Subcutaneous preadipocyte (primary cell): Measurements from ENCODE around the gene ANKFY1. TPM values are rescaled to one million over a fixed set of nuclear protein-coding genes. Genes with fewer than 3 reads are reported as not detected.

Experiments
- small RNA-seq: library from RNA; depleted of rRNA; stranded (forward); fragments of <200 nt; gene quantifications from one replicate; pipeline ENCODE3, GENCODE V24; 2012
- total RNA-seq: library from RNA; depleted of rRNA; stranded (reverse); fragments of >200 nt; gene quantifications from 2 replicates; pipeline ENCODE4 v1.2.3, GENCODE V29; 2012

ANKFY1 gene
- total RNA-seq, result 47.8 and 51.8 TPM in 2 replicates

GRCh38 chr17:4263282-4264215, at the start of gene ANKFY1:
ANKFY1 (minus strand) TSS chr17:4263979; CDS start chr17:4263941, 38 bp downstream.

Small RNA genes within 50 kb of the gene (small RNA-seq; reads per million reads assigned to genes)
- gene RF00019, result not detected

Other genes starting within 250 kb of the ANKFY1 start
- 40.1 and 51.6 TPM in 2 replicates for gene ZZEF1, start 120.9 kb downstream of the ANKFY1 start, total RNA-seq
- 12.9 and 24.6 TPM in 2 replicates for gene CYB5D2, start 120.8 kb downstream of the ANKFY1 start, total RNA-seq
- gene UBE2G1, start 102.7 kb upstream of the ANKFY1 start, total RNA-seq, result 25.7 and 35.8 TPM in 2 replicates
- not detected in 2 replicates for gene SPNS3, start 170.0 kb upstream of the ANKFY1 start, total RNA-seq
- 0.37 and 0.39 TPM in 2 replicates for gene SPNS2, start 234.9 kb upstream of the ANKFY1 start, total RNA-seq